Measurements from ENCODE around the gene NMUR1.

Gene NMUR1

DNA sequence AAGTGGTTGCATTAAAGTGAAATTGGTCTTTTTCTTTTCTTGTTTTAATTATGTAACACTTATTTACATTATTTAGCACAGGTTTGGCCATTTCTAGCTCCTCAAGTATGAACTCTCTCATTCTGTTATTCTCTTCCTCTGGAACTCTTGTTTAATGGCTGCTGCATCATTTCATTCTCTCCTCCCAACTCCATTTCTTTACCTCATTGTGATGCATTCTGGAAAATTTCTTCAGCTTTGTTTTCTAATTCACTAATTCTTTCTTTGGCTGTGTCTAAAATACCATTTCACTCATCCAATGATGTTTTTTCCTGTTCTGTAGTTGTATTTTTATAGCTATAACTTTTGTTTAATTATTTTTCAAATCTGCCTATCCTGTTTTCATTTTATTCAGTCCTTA, 22.5 kb upstream of the NMUR1 start:
- DNase-seq: no peak

DNA sequence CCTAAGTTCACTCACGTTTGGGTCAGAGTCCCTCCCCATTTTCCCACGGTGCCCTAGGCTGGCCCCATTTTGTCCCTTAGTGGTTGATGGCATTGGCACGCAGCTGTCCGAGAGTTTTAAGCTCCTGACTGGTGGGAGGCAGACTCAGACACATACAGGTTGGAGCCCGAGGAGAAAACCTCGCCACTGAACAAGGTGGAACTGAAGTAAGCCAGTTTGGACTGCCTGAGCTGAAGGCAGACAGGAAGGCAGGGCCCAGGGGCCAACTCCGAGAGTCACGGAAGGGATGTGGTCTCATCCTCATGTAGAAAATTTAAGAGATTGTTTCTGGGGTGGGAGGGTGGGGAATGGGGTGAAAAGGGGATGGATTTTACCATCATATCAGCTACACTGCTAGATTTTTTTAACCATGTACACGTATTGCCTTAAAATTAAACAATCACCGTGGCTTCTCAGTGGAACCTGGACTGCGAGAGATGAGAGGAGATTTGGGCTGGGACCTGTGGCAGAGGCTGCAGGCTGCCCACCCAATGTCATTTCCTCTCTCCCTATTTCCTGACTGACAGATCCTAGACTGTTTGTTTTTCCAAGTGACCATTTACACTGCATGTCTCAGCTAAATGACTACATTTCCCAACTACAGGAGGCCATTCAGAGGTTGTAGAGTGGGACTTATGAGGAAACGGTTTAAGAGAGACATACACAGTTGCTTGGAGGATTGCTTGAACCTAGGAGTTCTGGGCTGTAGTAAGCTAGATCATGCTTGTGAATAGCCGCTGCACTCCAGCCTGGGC, 19.4 kb upstream of the NMUR1 start:
- DNase-seq: no peak

DNA sequence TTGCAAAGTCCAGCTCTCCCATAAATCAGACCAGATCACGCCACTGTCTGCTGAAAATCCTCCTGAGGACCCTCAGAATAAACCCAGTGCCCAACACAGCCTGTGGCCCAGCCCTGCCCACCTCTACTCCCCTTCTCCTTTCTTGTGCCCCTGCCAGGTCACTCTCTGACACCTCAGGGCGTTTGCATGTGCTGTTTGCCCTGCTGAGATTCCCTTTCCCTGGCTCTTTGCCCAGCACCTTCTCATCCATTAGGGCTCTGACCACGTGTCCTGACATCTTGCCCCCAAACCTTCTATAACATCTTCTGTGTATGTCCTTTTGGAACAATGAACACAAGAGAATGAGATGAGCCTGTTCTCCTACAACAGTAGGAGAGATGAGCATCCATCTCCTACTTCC, 18.5 kb upstream of the NMUR1 start:
- DNase-seq: no peak

GRCh38 chr2:231547315-231548110, 17.3 kb upstream of the NMUR1 start:
- DNase-seq: no peak

DNA sequence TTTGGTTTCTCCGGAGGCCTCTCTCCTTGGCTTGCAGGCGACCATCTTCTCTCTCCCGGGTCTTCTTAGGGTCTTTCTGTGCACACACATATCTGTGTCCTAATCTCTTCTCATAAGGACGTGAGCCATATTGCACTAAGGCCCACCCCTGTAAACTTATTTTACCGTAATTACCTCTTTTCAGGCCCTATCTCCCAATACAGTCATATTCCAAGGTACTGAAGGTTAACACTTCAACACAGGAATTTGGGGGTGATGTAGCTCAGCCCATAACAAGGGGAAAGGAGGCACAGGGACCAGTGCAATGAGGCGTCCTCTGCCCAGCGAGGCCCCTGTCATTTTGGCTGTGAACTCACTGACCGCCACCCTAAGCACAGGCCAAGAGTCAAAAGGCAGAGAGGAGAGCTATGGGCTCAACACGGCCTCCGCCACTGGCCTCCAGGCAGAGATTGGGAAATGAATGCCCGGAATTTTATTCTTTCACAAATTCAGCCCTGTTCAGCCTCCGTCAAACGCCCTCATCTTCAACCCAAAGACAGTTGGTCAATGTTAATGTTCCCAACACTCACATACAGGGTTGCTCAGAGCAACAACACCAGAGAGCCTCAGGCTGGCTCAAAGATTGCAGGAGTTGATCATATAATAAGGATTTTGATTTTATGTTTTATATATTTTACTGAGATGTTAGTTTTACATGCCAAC, 15.9 kb upstream of the NMUR1 start:
- no peak for DNase-seq

DNA sequence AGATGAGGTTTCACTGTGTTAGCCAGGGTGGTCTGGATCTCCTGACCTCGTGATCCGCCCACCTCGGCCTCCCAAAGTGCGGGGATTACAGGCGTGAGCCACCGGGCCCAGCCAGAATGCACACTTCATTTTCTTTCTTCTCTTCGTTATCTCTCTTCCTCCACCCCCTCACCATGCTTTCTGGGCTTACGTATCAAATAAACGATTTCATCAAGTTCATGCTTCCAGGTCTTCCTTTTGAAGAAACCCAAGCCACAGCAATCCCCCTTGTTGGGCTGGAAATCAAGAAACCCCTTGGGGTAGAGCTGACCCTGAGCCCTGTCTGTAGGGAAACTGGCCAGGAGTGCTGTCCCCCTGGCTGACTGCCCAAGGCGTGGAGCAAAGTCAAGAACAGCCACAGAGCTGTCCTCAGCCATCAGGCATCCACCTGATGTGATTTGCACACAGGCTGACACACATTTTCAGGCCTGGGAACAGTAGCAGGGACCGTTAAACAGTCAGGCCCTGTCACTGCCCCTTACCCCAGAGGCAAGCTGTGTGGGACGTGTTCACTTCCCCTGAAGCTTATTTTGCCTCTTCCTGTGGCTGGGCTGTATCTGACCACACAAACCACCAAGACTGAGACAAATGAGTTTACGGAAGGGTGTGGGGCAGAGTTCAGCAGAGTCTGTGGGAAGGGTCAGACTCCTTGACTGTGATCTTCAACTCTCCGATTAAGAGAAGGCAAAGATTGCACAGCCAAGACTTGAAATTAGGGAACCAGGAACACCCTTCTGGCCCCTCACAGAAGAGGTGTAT, 15.1 kb upstream of the NMUR1 start:
- peak; percentile 94 for DNase-seq

DNA sequence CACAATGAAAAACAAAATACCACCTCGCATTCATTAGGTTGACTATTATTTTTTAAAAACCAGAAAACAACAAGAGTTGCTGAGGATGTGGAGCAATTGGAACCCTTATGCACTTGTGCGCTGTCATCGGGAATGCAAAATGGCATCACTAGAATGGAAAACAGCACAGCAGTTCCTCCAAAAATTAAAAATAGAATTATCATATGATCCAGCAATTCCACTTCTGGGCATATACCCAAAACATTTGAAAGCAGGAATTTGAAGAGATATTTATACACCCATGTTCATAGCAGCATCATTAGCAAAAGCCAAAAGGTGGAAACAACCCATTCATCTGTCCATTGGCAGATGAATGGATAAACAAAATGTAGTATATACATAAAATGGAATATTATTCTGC, 11.9 kb upstream of the NMUR1 start:
- no peak for DNase-seq

DNA sequence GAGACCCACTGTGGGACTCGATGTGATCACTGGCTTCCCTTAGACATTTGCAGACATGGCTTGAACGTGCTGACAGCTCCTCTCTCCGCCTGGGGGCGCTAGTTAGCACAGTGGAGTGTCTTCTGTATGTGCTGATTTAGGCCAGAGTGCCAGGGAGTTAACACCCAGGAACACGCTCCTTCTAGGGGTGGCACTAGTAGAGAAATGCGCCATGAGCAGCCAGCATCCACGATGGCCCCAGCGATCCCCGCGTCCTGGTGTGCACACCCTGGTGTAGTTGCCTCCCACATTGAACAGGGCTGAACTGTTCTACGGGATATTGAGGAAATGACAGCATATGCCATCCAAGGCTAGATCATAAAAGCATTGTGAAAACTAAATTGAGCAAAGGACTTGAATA, 11.4 kb upstream of the NMUR1 start:
- peak; percentile 27 for DNase-seq

DNA sequence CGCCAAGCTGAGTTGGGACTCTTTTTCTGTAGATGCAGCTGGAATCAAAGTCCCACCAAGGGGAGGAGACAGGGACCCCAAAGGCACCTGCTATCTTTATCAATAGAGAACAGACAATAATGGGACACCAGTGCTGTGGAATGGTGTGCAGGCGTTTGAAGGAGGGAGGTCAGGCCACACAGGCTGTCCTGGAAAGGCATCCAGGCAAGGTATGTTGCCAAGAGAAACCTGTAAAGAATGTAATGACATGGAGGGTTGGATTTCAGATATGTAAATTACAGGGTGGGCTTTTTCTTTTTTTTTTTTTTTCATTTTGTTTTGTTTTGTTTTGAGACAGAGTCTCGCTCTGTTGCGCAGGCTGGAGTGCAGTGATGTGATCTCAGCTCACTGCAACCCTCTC, 9.7 kb upstream of the NMUR1 start:
- no peak for DNase-seq

DNA sequence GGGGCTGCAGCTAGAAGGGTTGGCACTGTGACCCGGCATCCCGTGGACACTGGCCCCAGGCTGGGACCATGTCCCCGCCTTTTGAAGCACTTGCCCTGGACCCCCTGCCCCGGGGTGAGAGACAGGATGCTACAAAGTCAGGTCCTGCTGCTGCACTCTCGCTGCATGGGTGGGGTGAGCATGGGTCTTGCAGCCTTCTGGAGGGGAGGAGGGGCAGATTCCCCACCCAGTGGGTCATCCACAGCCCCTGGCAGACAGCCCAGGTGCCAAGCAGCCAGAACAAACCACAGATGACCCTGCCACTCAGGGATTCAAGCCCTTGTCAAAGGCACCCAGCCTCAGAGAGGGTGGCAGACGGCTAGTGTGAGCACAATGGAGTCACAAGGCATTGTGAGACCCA, 5.7 kb upstream of the NMUR1 start:
- no peak for DNase-seq

GRCh38 chr2:231533777-231534125, 3.5 kb upstream of the NMUR1 start:
- no peak for DNase-seq

- DNase-seq: no peak
Measured at GRCh38 chr2:231533086-231533776, 3.0 kb upstream of the NMUR1 start.

DNA sequence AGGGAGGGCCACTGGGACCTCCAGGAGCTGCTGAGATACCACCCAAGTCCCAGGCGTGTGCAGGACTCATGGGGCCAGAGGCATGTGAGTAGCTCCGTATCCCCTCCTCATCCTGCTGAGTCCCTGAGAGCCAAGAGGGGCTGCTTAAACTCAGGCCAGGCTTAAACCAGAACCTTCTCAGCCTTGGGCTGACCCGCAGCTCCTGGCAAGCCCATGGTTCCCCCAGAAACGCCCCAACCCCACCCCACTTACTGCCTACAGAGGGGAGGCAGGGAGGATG, 2.5 kb upstream of the NMUR1 start:
- DNase-seq: no peak

GRCh38 chr2:231531883-231532755, 1.9 kb upstream of the NMUR1 start:
- DNase-seq: no peak

GRCh38 chr2:231531466-231531865, 1.2 kb upstream of the NMUR1 start:
- no peak for DNase-seq

GRCh38 chr2:231528636-231529030, 1.6 kb downstream of the NMUR1 start:
- DNase-seq: no peak

DNA sequence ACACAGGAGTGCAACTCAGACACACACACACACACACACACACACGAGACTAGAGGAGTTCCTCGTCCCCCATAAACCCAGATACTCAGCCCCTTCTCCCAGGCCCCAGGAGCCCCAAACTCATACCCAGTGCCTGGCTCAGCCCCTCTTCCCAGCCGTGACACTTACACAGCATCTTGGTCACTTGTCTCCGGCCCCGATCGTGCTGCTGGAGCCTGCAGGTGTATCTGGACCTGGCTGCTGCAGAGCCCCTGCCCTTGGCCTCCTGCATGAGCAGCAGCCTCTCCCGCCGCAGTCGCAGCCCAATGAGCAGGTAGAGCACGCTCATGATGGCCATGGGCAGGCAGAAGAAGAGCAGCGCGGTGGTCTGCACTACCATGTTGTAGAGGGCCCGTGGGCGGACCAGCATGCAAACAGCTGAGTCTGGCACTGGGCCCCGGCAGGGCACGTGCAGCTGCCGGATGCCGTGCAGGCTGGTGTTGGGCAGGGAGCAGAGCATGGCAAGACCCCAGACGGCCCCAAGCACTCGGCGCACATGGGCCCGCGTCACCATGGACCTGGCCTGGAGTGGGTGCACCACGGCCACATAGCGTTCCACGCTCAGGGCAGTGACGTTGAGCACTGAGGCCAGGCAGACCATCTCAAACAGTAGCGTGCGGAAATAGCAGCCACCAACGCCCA, 2.1 kb downstream of the NMUR1 start:
- DNase-seq: no peak

GRCh38 chr2:231527091-231527395, 3.2 kb downstream of the NMUR1 start:
- no peak for DNase-seq

DNA sequence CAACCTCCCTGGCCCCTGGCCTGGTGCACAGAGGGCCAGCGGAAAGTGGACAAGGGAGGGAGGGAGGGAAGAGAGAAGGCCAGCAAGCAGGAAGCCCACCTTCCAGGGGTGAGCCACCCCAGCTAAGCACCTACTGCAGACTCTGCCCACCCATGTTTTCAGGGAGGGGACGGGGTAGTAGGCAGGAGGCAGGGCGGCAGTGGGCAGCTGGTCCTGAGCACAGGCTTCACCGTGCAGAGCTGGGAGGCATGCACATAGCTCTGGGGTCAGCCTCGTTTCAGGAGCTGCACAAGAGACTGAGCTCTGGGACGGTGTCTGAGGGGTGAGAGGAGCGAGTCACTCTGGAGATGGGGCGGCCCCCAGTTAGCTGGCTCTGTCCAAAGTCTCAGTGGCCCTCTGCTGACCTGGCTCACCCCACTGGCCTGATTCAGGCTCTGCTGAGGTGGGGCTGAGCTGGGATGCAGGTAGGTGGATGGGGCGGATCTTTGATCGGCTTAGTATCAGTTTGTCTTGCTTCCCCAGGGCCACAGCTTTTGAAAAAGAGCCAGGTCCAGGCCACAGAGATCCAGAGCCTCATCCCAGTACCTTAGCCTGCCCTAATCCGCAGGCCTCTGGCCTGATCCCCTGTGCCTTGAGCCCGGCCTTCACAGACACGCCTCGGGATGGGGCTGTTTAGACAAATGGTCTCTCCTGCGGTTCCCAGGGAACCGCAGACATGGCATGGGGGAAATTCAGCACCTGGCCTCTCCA, 3.7 kb downstream of the NMUR1 start:
- no peak for DNase-seq

All from activated CD4-positive, alpha-beta T cell treated with anti-CD3 and anti-CD28 coated beads, Interleukin-10, Interleukin-2, amounts not matched to agents 100 ng/mL and 50 ng/mL, durations not matched to agents 16 hours and 8 hours (primary cell).